Activated T-helper 17 cell treated with anti-CD3 and anti-CD28 coated beads, Interleukin-2, amount 50 U/mL, for 72 hours (primary cell): ENCODE measurements around the gene ACAP2. TPM values are rescaled to one million over a fixed set of nuclear protein-coding genes. Genes with fewer than 3 reads are reported as not detected.
A peak's percentile ranks its signal among the peaks of the same experiment; 100 is the strongest.

Experiments used
- ATAC-seq: fragments of 150-1000 bp; cut with Tn5 transposase; replicated peaks from 2 replicates; pipeline ENCODE4 v1.10.0; 2021; ENCODE audit warnings: mild to moderate bottlenecking, moderate library complexity
- H3K27ac Mint-ChIP-seq: one replicate; pipeline ENCODE4 v1.8.0; 2022; ENCODE audit warnings: mixed read lengths
- H3K27me3 Mint-ChIP-seq: one replicate; pipeline ENCODE4 v1.8.0; 2022; ENCODE audit warnings: mixed read lengths
- H3K36me3 Mint-ChIP-seq: one replicate; pipeline ENCODE4 v1.8.0; 2022; ENCODE audit warnings: low read depth, mild to moderate bottlenecking, mixed read lengths
- H3K4me1 Mint-ChIP-seq: one replicate; pipeline ENCODE4 v1.8.0; 2022; ENCODE audit warnings: mixed read lengths
- H3K4me3 Mint-ChIP-seq: one replicate; pipeline ENCODE4 v1.8.0; 2022; ENCODE audit warnings: mild to moderate bottlenecking, mixed read lengths
- H3K9me3 Mint-ChIP-seq: one replicate; pipeline ENCODE4 v1.8.0; 2022; ENCODE audit warnings: mixed read lengths
- total RNA-seq, 2 donors: library from RNA; stranded (reverse); gene quantifications; one replicate each; pipeline ENCODE4 v1.2.3, GENCODE V29; 2022

The ACAP2 gene
- total RNA-seq, 2 donors from 2014 or later = 58.0 to 74.0 TPM

- H3K27me3 Mint-ChIP-seq = no peaks in the 10 kb centered on the region
- no peaks in the 10 kb centered on the region for H3K9me3 Mint-ChIP-seq
- ATAC-seq = peak; percentile 79
- no peaks in the 10 kb centered on the region for H3K4me1 Mint-ChIP-seq
- no peaks in the 10 kb centered on the region for H3K36me3 Mint-ChIP-seq
- no peak overlapping the region for H3K27ac Mint-ChIP-seq
- H3K4me3 Mint-ChIP-seq = peak overlapping the region; percentile 82
Measured at GRCh38 chr3:195259475-195260279, 183.1 kb downstream of the ACAP2 start.

DNA sequence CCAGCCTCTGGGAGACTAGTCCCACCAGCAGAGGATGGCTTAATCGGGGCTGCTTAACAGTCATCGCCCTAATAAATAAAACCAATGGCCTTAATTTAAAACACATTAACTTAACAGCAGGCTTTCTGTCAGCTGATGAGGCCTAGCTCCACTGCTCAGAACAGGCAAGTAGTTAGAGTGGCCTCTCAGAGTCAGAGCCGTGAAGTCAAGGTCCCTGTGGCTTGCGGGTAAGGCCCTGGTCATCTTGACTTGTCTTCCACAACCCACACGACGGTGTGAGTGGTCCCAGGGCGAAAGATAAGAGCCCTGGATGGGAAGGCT lies 183.7 kb downstream of the ACAP2 start:
- peak overlapping the region; percentile 82 for H3K4me3 Mint-ChIP-seq

DNA sequence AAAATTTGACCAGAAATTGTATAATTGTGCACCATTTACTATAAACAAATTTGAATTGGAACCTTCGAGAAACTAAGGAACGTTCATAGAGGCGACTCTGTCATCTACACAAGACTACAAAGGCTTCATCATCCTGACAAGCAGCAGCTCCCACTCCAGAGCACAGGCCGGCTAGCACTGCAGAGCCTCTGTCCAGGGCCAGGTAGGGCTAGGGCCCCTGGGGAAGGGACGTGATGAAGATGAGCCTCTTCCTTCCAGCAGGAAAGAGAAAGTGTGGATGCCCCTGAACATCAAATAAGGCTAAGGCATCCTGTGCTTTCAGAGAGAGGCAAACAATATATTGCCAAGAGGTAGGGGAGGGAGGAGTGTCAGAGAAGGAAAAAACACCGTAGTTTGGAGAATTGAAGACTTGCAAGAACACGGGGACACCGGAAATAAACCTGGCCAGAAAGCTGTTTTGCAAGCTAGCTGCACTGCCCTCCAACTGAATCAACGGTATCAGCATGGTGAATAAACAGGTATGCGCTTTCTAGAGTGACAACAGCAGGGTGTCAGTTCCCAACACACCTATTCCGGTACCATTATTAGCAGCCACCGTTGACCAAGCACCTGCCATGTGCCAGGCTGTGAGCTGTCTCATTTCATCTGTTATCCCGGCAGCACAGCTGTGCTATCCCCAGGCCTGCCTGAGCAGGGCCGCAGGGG lies 184.2 kb downstream of the ACAP2 start:
- no peaks in the 10 kb centered on the region for H3K9me3 Mint-ChIP-seq
- no peaks in the 10 kb centered on the region for H3K36me3 Mint-ChIP-seq
- peak overlapping the region; percentile 82 for H3K4me3 Mint-ChIP-seq
- H3K27me3 Mint-ChIP-seq = no peaks in the 10 kb centered on the region
- H3K4me1 Mint-ChIP-seq = no peaks in the 10 kb centered on the region
- H3K27ac Mint-ChIP-seq = peak overlapping the region; percentile 72
- no peak for ATAC-seq

More for the DNA sequence above, 183.7 kb downstream of the ACAP2 start:
- H3K9me3 Mint-ChIP-seq = no peaks in the 10 kb centered on the region
- no peaks in the 10 kb centered on the region for H3K27me3 Mint-ChIP-seq
- peak; percentile 11 for ATAC-seq
- H3K27ac Mint-ChIP-seq = peak overlapping the region; percentile 72
- no peaks in the 10 kb centered on the region for H3K36me3 Mint-ChIP-seq
- no peaks in the 10 kb centered on the region for H3K4me1 Mint-ChIP-seq

DNA sequence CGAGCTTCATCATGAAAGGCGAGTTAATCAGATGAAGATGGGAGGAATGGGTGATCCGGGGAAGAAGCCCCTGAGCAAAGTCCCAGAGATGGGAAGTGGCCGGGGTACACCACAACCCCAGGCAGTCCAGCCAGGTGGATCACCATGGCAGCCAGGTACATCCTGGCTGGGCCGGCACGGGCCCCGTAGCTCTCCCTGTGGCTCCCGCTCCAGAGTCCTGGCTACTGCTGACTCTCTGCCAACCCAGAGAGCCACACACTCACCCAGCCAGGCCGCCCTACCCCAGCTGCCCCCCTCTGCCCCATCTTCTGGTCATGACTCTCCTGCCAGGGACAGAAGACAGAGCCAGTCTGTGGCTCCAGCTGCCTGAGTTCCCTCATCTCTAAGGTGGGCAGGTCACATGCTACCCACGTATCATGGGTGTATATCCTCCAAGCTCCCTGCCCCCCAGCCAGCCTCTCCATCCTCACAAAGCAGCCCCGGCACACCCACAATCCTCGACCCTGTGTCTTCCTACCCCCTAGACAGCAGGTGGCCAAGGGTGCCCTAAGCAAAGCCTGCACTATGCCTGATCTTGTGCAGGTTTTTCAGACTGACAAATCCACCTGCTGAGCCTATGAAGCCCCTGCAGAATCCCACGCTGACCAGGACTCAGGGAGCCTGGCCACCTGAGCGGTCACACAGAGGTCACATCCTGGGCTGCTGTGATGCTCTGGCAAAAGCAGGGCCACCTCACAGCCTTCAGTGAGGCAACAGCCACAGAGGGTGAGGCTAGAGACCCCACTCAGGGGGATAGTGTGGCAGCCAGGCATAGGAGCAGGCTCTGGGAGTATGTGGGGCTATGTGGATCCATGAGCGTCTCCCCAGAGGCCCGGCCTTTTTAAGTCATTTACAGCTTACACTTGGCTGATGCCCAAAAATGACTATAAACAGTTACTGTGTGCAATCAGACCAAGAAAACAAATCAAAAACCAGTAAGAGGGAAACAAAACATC lies 185.1 kb downstream of the ACAP2 start:
- Mint-ChIP-seq H3K9me3 (no peaks in the 10 kb centered on the region), H3K27ac (peak overlapping the region; percentile 72), H3K27me3 (no peaks in the 10 kb centered on the region), H3K4me3 (peak overlapping the region; percentile 82), H3K4me1 (no peaks in the 10 kb centered on the region), H3K36me3 (no peaks in the 10 kb centered on the region)
- no peak for ATAC-seq

DNA sequence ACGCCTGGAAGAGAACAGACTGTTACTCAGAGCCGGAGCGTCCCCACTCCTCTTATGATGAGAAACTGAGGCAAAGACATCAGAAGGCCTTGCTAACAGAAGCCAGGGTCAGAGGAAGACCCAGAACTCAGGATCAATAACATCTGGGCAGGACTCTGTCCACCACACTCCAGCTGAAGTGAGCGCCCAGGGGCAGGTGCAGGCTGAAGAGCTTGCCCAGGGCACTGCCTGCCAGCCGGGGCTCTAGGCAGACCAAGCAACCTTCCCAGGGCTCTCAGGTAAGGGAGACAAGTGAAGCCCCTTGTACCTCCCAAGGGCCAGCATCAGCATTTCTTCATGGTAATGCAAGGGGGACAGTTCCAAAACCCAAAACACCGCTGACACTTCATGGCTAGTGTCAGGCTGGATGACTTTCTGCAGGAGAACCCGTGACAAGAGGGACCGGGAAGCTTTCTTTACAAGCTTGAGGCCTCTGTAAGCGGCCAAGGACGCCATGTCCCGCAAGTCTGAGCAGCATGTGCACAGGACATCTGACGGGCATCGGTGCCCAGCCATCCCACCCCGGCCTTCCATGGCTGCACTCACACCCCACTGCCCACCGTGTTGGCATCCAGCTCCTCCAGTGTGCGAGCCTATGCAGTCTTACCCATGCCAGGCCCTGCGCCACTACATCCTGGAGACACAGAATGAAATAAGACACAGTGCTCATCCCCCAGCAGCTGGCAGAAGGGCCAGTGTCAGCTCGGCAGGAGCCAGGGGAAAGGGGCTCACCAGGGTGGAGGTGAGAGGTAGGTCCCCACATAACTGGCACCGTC lies 186.0 kb downstream of the ACAP2 start:
- Mint-ChIP-seq H3K4me3 (no peak overlapping the region), H3K27me3 (no peaks in the 10 kb centered on the region), H3K4me1 (peaks cover under 1% of the 10 kb centered on the region), H3K27ac (no peak overlapping the region), H3K9me3 (no peaks in the 10 kb centered on the region), H3K36me3 (no peaks in the 10 kb centered on the region)
- ATAC-seq = no peak

GRCh38 chr3:195255571-195256501 lies 187.0 kb downstream of the ACAP2 start:
- Mint-ChIP-seq H3K27ac (no peak overlapping the region), H3K4me3 (no peak overlapping the region), H3K27me3 (no peaks in the 10 kb centered on the region), H3K4me1 (peaks cover 4% of the 10 kb centered on the region), H3K36me3 (no peaks in the 10 kb centered on the region), H3K9me3 (no peaks in the 10 kb centered on the region)
- ATAC-seq = no peak

DNA sequence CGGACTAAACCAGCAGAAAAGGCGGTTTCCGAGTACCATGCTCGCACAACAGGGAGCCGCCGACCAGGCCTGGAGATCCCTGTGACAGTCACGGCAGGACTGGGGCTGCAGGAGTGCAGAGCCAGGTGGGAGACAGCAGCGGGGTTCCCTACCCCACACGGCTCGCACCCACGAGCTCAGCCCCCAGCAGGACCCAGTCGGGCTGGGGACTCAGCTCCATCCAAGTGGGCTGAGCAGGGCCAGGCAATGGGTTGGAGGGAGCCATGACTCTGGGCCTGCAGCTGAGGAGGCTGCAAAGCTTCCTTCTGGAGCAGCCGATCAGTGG lies 187.7 kb downstream of the ACAP2 start:
- H3K36me3 Mint-ChIP-seq = no peaks in the 10 kb centered on the region
- H3K4me1 Mint-ChIP-seq = peaks cover 10% of the 10 kb centered on the region
- ATAC-seq = no peak
- H3K27ac Mint-ChIP-seq = no peak overlapping the region
- no peaks in the 10 kb centered on the region for H3K27me3 Mint-ChIP-seq
- H3K9me3 Mint-ChIP-seq = no peaks in the 10 kb centered on the region
- no peak overlapping the region for H3K4me3 Mint-ChIP-seq

DNA sequence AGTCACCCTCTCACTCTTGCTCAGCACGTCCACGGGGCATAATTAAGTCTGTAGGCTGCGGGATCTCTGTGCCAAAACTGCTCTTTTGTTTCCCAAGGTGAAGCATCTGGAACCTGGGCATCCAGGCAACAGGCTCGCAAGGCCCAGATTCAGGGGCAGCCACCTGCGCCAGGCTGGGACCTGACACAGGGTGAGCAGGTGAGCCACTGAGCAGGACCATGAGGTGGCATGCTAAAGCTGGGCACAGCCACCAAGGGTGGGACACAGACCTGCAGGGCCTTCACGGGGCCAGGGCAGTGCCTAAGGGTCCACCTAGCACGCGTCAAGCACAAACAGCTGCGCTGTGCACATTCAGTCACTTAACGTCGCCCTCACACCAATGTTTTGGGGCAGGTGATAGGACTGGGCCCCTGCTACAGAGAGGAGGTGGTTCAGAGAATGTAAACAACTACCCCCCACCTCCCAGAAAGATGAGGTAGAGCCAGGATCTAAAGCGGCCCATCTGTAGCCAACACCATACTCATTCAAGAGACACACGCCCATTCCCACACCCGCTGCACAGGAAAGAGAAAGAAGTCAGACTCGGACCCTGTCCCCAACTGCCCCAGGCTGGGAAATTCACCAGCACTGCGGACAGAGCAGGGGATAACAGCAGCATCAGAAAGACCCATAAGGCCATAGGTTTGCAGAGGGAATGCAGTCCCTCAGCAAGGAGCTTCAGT lies 188.2 kb downstream of the ACAP2 start:
- Mint-ChIP-seq H3K4me3 (no peak overlapping the region), H3K4me1 (peaks cover 15% of the 10 kb centered on the region), H3K36me3 (no peaks in the 10 kb centered on the region), H3K27me3 (no peaks in the 10 kb centered on the region), H3K9me3 (no peaks in the 10 kb centered on the region), H3K27ac (no peak overlapping the region)
- no peak for ATAC-seq

GRCh38 chr3:195253923-195254432 lies 188.8 kb downstream of the ACAP2 start:
- no peak for ATAC-seq
- Mint-ChIP-seq H3K4me3 (no peak overlapping the region), H3K4me1 (peaks cover 16% of the 10 kb centered on the region), H3K36me3 (no peaks in the 10 kb centered on the region), H3K27ac (no peak overlapping the region), H3K9me3 (no peaks in the 10 kb centered on the region), H3K27me3 (no peaks in the 10 kb centered on the region)

DNA sequence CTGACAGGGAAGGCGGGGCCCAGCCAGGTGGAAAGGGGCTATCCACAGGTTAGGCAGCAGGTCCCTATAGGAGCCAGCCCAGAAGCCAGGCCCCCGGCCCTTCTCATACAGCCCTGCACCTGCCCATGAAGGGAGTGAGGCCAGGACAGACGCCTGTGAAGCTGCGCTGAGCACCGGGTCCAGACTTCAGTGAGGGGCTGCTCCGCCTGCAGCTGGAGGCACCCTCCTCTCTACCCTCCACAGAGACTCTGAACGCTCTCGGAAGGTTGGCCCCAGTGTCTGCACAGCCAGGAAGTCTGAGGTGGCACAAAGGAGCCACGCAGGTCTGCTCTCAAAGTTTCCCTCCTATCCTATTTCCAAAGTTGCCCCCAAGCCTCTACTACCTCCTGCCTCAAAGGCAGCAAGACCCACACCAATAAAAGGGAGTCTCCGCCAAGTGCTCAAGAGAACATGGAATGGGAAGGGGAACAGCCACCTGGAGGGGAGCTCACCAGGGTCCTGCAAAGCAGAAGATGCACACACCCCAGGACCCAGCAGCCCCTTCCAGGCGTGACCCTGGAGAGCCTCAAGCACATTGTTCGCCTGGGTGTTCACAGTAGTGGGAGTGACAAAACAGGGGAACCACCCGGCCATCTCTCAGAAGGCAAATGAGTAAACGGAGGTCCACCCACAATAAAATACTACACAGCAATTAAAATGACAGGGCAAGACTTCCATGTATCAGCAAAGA lies 191.3 kb downstream of the ACAP2 start:
- Mint-ChIP-seq H3K27ac (no peak overlapping the region), H3K4me1 (peaks cover 16% of the 10 kb centered on the region), H3K27me3 (no peaks in the 10 kb centered on the region), H3K4me3 (no peak overlapping the region), H3K36me3 (no peaks in the 10 kb centered on the region), H3K9me3 (no peaks in the 10 kb centered on the region)
- peak; percentile 78 for ATAC-seq

- Mint-ChIP-seq H3K9me3 (no peaks in the 10 kb centered on the region), H3K4me1 (peaks cover 16% of the 10 kb centered on the region), H3K4me3 (peak overlapping the region; percentile 12), H3K36me3 (peaks cover 5% of the 10 kb centered on the region), H3K27ac (peak overlapping the region; percentile 42), H3K27me3 (no peaks in the 10 kb centered on the region)
- ATAC-seq = peak; percentile 77
Measured at GRCh38 chr3:195250473-195251251, 192.2 kb downstream of the ACAP2 start.
